K562 (cell line): ENCODE measurements around the gene ITGAL. TPM values are rescaled to one million over a fixed set of nuclear protein-coding genes. Genes with fewer than 3 reads are reported as not detected.

Experiments
- ESRRB ChIP-seq: fragments of 250-450 bp; sonication (Bioruptor Pico); IDR thresholded peaks from 2 replicates; pipeline ENCODE4 v1.5.0; 2020; ENCODE audit warnings: mild to moderate bottlenecking, moderate library complexity, borderline replicate concordance
- ETV6 ChIP-seq, 3 experiments: fragments of 150-350 bp in 1 of 3; sonication (generic) in 1 of 3; formaldehyde crosslinking in 1 of 3; IDR thresholded peaks; 2 replicates each; pipeline versions ENCODE4 v1.6.1 to v1.8.0; 2014 to 2022; ENCODE audit warnings: borderline replicate concordance in 2 of 3, low read depth in 2 of 3, antibody characterized with exemption in 1 of 3, low read length in 1 of 3, mild to moderate bottlenecking in 1 of 3, missing genetic modification reagents in 1 of 3
- HSF4 ChIP-seq: fragments of 250-450 bp; sonication (Bioruptor Pico); IDR thresholded peaks from 2 replicates; pipeline ENCODE4 v2.1.2; 2022; ENCODE audit warnings: mild to moderate bottlenecking, moderate library complexity, borderline replicate concordance
- MEIS2 ChIP-seq: fragments of 450-650 bp; IDR thresholded peaks from 2 replicates; pipeline ENCODE4 v1.6.1; 2014; ENCODE audit warnings: mild to moderate bottlenecking; ENCODE audit not compliant: partially characterized antibody
- MTF1 ChIP-seq: fragments of 250-450 bp; sonication (Bioruptor Pico); IDR thresholded peaks from 2 replicates; pipeline ENCODE4 v1.9.0; 2021; ENCODE audit warnings: moderate library complexity, mild to moderate bottlenecking, inconsistent platforms, borderline replicate concordance
- PHF21A ChIP-seq: fragments of 450-650 bp; IDR thresholded peaks from 2 replicates; pipeline ENCODE4 v1.6.1; 2017; ENCODE audit warnings: low read depth, borderline replicate concordance
- POLR2A ChIP-seq: fragments of 450-650 bp; conservative IDR thresholded peaks from 2 replicates; pipeline ENCODE4 v1.6.1; 2016
- TFAM ChIP-seq: fragments of 250-450 bp; sonication (Bioruptor Pico); conservative IDR thresholded peaks from 2 replicates; pipeline ENCODE4 v1.5.0; 2021; ENCODE audit warnings: mild to moderate bottlenecking, moderate library complexity
- U2AF2 ChIP-seq: fragments of 200-400 bp; formaldehyde crosslinking; optimal IDR thresholded peaks from 2 replicates; pipeline ENCODE3; 2017; ENCODE audit warnings: low read depth, mild to moderate bottlenecking, low read length
- ZKSCAN3 ChIP-seq: fragments of 250-450 bp; sonication (Bioruptor Pico); IDR thresholded peaks from 2 replicates; pipeline ENCODE4 v1.4.0; 2020
- ZKSCAN8 ChIP-seq: fragments of 200-800 bp; sonication (Bioruptor generic); IDR thresholded peaks from 2 replicates; pipeline ENCODE4 v1.6.1; 2016; ENCODE audit warnings: missing genetic modification characterization, missing compliant biosample characterization
- polyA plus RNA-seq, 8 experiments: library from polyadenylated mRNA; depleted of rRNA in 4 of 8; stranded (reverse) in 5 of 8; unstranded in 3 of 8; fragments of >200 nt; fragmentation: Nextera tagmentation in 2 of 8; fragmentation: Illumina TruSeq in 1 of 8; extraction: Ambion mirVana in 2 of 8; extraction: Trizol in 1 of 8; gene quantifications; 2 replicates each; pipeline versions ENCODE4 v1.2.1 to v1.2.3, GENCODE V29; 2011 to 2014; ENCODE audit warnings: inconsistent platforms in 1 of 8, missing spikeins in 1 of 8
- total RNA-seq, 7 experiments: library from RNA; depleted of rRNA in 6 of 7; stranded (reverse); fragments of >200 nt in 6 of 7; fragmentation: Illumina TruSeq in 2 of 7; extraction: Trizol in 2 of 7; gene quantifications; 2 replicates each; pipeline versions ENCODE4 v1.2.1 to v1.2.3, GENCODE V29; 2011 to 2021; ENCODE audit warnings: low replicate concordance in 1 of 7
- TF ChIP-seq, protein P1 (sequence below): sonication (generic); formaldehyde crosslinking; IDR thresholded peaks from 2 replicates; pipeline ENCODE4 v1.8.1; 2023; ENCODE audit warnings: mild to moderate bottlenecking, missing genetic modification reagents
- TF ChIP-seq, protein P2 (sequence below), 2 experiments: fragments of 450-650 bp in 1 of 2; sonication (generic) in 1 of 2; formaldehyde crosslinking in 1 of 2; IDR thresholded peaks; 2 replicates each; pipeline versions ENCODE4 v1.7.1 to v1.9.0; 2016 to 2022; ENCODE audit warnings: inconsistent platforms in 1 of 2, mild to moderate bottlenecking in 1 of 2, missing genetic modification reagents in 1 of 2
- TF ChIP-seq, protein P3 (sequence below): fragments of 450-650 bp; formaldehyde crosslinking; IDR thresholded peaks from 2 replicates; pipeline ENCODE4 v1.4.0; 2020; ENCODE audit warnings: mild to moderate bottlenecking

Gene ITGAL
- total and polyA plus RNA-seq, 9 of the 15 experiments (the other 6 are each of a cell fraction or from before 2014, with no cell fraction given), result 0.01 to 0.53 TPM; not detected in 7

DNA sequence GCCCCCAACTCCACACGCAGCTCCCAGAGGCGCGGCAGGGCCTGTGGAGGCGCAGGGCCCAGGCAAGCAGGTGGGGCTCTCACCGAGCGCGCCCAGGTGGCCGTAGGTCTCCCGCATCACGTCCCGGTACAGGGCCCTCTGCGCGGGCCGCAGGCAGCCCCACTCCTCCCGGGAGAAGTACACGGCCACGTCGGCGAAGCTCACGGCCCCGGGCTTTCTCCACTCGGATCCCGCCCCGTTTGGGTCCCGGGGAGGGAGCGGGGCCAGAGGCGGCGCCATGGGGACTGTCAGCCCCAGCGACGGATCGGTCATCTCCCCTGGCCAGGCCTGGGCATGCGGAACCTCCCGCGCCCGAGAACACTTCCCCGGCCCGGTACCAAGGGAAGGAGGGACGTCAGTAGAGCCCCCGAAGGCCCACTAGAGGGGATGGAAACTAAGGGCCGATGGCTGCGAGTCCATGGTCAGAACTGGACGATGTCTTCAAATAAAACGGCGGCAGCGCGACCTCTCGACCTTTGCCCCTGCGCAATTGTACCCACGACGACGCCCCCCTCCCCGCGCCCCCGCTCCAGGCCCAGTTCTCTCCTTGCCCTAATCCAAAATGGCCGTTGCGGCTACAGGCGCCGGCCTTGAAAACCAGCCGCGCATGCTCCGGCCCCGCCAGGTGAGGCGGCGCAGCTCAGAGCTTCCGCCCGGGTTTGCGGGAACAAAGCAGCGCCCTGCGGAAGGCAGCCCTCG, 62.0 kb downstream of the ITGAL start, which contains the start of gene ZNF747 (continued):
- TF ChIP-seq, protein P1, sequence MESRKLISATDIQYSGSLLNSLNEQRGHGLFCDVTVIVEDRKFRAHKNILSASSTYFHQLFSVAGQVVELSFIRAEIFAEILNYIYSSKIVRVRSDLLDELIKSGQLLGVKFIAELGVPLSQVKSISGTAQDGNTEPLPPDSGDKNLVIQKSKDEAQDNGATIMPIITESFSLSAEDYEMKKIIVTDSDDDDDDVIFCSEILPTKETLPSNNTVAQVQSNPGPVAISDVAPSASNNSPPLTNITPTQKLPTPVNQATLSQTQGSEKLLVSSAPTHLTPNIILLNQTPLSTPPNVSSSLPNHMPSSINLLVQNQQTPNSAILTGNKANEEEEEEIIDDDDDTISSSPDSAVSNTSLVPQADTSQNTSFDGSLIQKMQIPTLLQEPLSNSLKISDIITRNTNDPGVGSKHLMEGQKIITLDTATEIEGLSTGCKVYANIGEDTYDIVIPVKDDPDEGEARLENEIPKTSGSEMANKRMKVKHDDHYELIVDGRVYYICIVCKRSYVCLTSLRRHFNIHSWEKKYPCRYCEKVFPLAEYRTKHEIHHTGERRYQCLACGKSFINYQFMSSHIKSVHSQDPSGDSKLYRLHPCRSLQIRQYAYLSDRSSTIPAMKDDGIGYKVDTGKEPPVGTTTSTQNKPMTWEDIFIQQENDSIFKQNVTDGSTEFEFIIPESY (CRISPR knock-in tag), result peak; percentile 81; the same call in 1 of the 2 replicates
- TF ChIP-seq MTF1 (CRISPR knock-in tag) (no peak), U2AF2 (no peak), ZKSCAN8 (CRISPR knock-in tag) (no peak), ETV6 (IDR thresholded peaks at IDR 0.05; ENCODE audit: borderline replicate concordance in 1 of 2, low read depth in 2 of 2, low read length in 1 of 2) (no peak), ETV6 (CRISPR knock-in tag; IDR thresholded peaks at IDR 0.05; ENCODE audit: borderline replicate concordance) (0 out of 2 replicates have a peak, but pooled peaks have one; percentile 44), HSF4 (CRISPR knock-in tag) (no peak), POLR2A (no peak), PHF21A (no peak), MEIS2 (peak; percentile 67), ESRRB (CRISPR knock-in tag) (no peak), ZKSCAN3 (CRISPR knock-in tag) (no peak), TFAM (CRISPR knock-in tag) (no peak)
- TF ChIP-seq, protein P2, sequence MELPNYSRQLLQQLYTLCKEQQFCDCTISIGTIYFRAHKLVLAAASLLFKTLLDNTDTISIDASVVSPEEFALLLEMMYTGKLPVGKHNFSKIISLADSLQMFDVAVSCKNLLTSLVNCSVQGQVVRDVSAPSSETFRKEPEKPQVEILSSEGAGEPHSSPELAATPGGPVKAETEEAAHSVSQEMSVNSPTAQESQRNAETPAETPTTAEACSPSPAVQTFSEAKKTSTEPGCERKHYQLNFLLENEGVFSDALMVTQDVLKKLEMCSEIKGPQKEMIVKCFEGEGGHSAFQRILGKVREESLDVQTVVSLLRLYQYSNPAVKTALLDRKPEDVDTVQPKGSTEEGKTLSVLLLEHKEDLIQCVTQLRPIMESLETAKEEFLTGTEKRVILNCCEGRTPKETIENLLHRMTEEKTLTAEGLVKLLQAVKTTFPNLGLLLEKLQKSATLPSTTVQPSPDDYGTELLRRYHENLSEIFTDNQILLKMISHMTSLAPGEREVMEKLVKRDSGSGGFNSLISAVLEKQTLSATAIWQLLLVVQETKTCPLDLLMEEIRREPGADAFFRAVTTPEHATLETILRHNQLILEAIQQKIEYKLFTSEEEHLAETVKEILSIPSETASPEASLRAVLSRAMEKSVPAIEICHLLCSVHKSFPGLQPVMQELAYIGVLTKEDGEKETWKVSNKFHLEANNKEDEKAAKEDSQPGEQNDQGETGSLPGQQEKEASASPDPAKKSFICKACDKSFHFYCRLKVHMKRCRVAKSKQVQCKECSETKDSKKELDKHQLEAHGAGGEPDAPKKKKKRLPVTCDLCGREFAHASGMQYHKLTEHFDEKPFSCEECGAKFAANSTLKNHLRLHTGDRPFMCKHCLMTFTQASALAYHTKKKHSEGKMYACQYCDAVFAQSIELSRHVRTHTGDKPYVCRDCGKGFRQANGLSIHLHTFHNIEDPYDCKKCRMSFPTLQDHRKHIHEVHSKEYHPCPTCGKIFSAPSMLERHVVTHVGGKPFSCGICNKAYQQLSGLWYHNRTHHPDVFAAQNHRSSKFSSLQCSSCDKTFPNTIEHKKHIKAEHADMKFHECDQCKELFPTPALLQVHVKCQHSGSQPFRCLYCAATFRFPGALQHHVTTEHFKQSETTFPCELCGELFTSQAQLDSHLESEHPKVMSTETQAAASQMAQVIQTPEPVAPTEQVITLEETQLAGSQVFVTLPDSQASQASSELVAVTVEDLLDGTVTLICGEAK (IDR thresholded peaks at IDR 0.05), result peak; percentile 76
- TF ChIP-seq, protein P2 (CRISPR knock-in tag; IDR thresholded peaks at IDR 0.05), result no peak
- TF ChIP-seq, protein P3, sequence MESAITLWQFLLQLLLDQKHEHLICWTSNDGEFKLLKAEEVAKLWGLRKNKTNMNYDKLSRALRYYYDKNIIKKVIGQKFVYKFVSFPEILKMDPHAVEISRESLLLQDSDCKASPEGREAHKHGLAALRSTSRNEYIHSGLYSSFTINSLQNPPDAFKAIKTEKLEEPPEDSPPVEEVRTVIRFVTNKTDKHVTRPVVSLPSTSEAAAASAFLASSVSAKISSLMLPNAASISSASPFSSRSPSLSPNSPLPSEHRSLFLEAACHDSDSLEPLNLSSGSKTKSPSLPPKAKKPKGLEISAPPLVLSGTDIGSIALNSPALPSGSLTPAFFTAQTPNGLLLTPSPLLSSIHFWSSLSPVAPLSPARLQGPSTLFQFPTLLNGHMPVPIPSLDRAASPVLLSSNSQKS (CRISPR knock-in tag), result no peak
